Measurements from ENCODE around the gene FREM1. TPM values are rescaled to one million over a fixed set of nuclear protein-coding genes. Genes with fewer than 3 reads are reported as not detected.

Gene FREM1
- total RNA-seq, 1 experiment from 2014 or later = 0.50 TPM

- H3K27me3 ChIP-seq (replicated peaks; ENCODE audit: control insufficient read depth, insufficient read depth, low read length) = no peaks in the 10 kb centered on the region
- no peak overlapping the region for H3K4me3 ChIP-seq (ENCODE audit: low read depth, low read length)
- H3K27ac Mint-ChIP-seq (ENCODE audit: unreplicated experiment) = no peak overlapping the region
- no TSS peak for BruUV-seq (replicated peaks)
- H3K27me3 Mint-ChIP-seq (ENCODE audit: insufficient read depth, unreplicated experiment) = peaks cover 6% of the 10 kb centered on the region
- POLR2A ChIA-PET = no interaction called here
- no peak overlapping the region for H3K4me3 Mint-ChIP-seq (ENCODE audit: unreplicated experiment)
- TF ChIP-seq, protein P1, sequence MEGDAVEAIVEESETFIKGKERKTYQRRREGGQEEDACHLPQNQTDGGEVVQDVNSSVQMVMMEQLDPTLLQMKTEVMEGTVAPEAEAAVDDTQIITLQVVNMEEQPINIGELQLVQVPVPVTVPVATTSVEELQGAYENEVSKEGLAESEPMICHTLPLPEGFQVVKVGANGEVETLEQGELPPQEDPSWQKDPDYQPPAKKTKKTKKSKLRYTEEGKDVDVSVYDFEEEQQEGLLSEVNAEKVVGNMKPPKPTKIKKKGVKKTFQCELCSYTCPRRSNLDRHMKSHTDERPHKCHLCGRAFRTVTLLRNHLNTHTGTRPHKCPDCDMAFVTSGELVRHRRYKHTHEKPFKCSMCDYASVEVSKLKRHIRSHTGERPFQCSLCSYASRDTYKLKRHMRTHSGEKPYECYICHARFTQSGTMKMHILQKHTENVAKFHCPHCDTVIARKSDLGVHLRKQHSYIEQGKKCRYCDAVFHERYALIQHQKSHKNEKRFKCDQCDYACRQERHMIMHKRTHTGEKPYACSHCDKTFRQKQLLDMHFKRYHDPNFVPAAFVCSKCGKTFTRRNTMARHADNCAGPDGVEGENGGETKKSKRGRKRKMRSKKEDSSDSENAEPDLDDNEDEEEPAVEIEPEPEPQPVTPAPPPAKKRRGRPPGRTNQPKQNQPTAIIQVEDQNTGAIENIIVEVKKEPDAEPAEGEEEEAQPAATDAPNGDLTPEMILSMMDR (IDR thresholded peaks at IDR 0.05; ENCODE audit: insufficient read depth in 1 of 2, low read depth in 1 of 2, low read length in 1 of 2, severe bottlenecking in 1 of 2, unreplicated experiment in 1 of 2) = no peak
- no peaks in the 10 kb centered on the region for H3K4me1 Mint-ChIP-seq (ENCODE audit: low read depth, unreplicated experiment)
- no peak for DNase-seq
- no peaks in the 10 kb centered on the region for H3K9me3 Mint-ChIP-seq (ENCODE audit: unreplicated experiment)
- no peaks in the 10 kb centered on the region for H3K4me1 ChIP-seq
- no peaks in the 10 kb centered on the region for H3K9me3 ChIP-seq
- H3K36me3 Mint-ChIP-seq (ENCODE audit: insufficient read depth, unreplicated experiment) = no peaks in the 10 kb centered on the region
- no peaks in the 10 kb centered on the region for H3K36me3 ChIP-seq (ENCODE audit: control insufficient read depth, insufficient read depth, low read length)
- CTCF ChIA-PET = no interaction called here
- intact Hi-C loops (cut with micrococcal nuclease; ENCODE audit: unreplicated experiment) = no loop called here
These were observed 112.8 kb downstream of the FREM1 start for GRCh38 chr9:14797435-14797834.

DNA sequence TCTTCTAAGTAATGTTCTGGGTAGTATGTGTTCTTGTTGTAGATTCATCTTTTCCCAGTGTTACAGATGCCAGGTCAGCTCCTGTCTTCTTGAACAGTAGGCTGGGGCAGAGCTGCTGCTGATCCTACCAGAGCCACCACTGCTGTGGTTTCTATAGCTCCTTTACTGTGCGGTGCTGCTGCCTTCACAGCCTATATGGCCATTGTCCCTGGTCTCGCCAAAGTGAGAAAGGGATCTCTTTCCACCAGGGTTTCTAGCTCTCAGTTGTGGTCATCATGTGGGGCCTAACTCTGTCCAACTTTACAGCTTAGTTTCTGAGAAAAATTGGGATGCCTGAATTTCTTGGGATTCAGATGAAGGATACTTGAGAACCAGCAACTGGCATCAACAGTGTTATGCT, 116.8 kb downstream of the FREM1 start:
- DNase-seq = no peak
- no peak overlapping the region for H3K27ac Mint-ChIP-seq (ENCODE audit: unreplicated experiment)
- H3K4me3 Mint-ChIP-seq (ENCODE audit: unreplicated experiment) = no peak overlapping the region
- ChIA-PET CTCF (no interaction called here), POLR2A (no interaction called here)
- Histone ChIP-seq H3K4me1 (no peaks in the 10 kb centered on the region), H3K27me3 (replicated peaks; ENCODE audit: control insufficient read depth, insufficient read depth, low read length) (no peaks in the 10 kb centered on the region), H3K36me3 (ENCODE audit: control insufficient read depth, insufficient read depth, low read length) (no peaks in the 10 kb centered on the region), H3K9me3 (no peaks in the 10 kb centered on the region), H3K4me3 (ENCODE audit: low read depth, low read length) (no peak overlapping the region)
- TF ChIP-seq, protein P1 (IDR thresholded peaks at IDR 0.05; ENCODE audit: insufficient read depth in 1 of 2, low read depth in 1 of 2, low read length in 1 of 2, severe bottlenecking in 1 of 2, unreplicated experiment in 1 of 2) = no peak
- H3K9me3 Mint-ChIP-seq (ENCODE audit: unreplicated experiment) = no peaks in the 10 kb centered on the region
- H3K36me3 Mint-ChIP-seq (ENCODE audit: insufficient read depth, unreplicated experiment) = no peaks in the 10 kb centered on the region
- H3K4me1 Mint-ChIP-seq (ENCODE audit: low read depth, unreplicated experiment) = no peaks in the 10 kb centered on the region
- intact Hi-C loops (cut with micrococcal nuclease; ENCODE audit: unreplicated experiment) = no loop called here
- BruUV-seq (replicated peaks) = no TSS peak
- peaks cover 3% of the 10 kb centered on the region for H3K27me3 Mint-ChIP-seq (ENCODE audit: insufficient read depth, unreplicated experiment)

GRCh38 chr9:14790628-14791027, 119.6 kb downstream of the FREM1 start:
- no peaks in the 10 kb centered on the region for H3K4me1 ChIP-seq
- Mint-ChIP-seq H3K36me3 (ENCODE audit: insufficient read depth, unreplicated experiment) (no peaks in the 10 kb centered on the region), H3K4me1 (ENCODE audit: low read depth, unreplicated experiment) (no peaks in the 10 kb centered on the region), H3K27ac (ENCODE audit: unreplicated experiment) (no peak overlapping the region), H3K9me3 (ENCODE audit: unreplicated experiment) (no peaks in the 10 kb centered on the region), H3K4me3 (ENCODE audit: unreplicated experiment) (no peak overlapping the region), H3K27me3 (ENCODE audit: insufficient read depth, unreplicated experiment) (peaks cover 3% of the 10 kb centered on the region)
- H3K36me3 ChIP-seq (ENCODE audit: control insufficient read depth, insufficient read depth, low read length) = no peaks in the 10 kb centered on the region
- no peak overlapping the region for H3K4me3 ChIP-seq (ENCODE audit: low read depth, low read length)
- ChIA-PET POLR2A (no interaction called here), CTCF (no interaction called here)
- DNase-seq = no peak
- H3K9me3 ChIP-seq = no peaks in the 10 kb centered on the region
- TF ChIP-seq, protein P1 (IDR thresholded peaks at IDR 0.05; ENCODE audit: insufficient read depth in 1 of 2, low read depth in 1 of 2, low read length in 1 of 2, severe bottlenecking in 1 of 2, unreplicated experiment in 1 of 2) = no peak
- H3K27me3 ChIP-seq (replicated peaks; ENCODE audit: control insufficient read depth, insufficient read depth, low read length) = no peaks in the 10 kb centered on the region
- BruUV-seq (replicated peaks) = no TSS peak
- intact Hi-C loops (cut with micrococcal nuclease; ENCODE audit: unreplicated experiment) = no loop called here

Measured in Caco-2 (cell line).